ENCODE results near the gene SURF6.

DNA sequence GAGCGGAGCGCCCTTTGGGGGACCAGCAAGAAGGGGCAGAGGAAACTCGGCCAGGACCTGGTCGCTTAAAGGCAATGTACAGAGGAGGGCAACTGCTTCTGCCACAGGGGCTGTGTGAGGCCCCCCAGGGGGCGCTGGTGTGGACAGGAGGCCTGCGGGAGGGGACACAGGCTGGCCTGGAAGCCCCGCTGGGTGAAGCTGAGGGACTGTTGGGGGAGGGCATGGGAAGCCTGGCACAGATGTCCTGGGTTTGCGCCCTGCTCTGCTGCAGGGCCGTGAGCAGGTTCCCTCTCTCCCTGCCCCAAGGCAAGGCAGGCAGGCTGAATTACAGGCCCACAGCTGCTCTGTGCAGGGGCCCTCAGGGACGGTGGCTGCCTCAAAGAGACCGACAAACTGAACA lies 6.6 kb upstream of the SURF6 start:
- TF ChIP-seq FOXK2 (IDR thresholded peaks at IDR 0.05) (no peak), TARDBP (IDR thresholded peaks at IDR 0.05) (no peak), FOXM1 (IDR thresholded peaks at IDR 0.05; ENCODE audit: borderline replicate concordance) (no peak), SUZ12 (IDR thresholded peaks at IDR 0.05) (no peak), NFRKB (IDR thresholded peaks at IDR 0.05) (no peak), ARNT (IDR thresholded peaks at IDR 0.05) (no peak), L3MBTL2 (conservative IDR thresholded peaks at IDR 0.05) (no peak), SP1 (IDR thresholded peaks at IDR 0.05) (no peak), ZNF384 (IDR thresholded peaks at IDR 0.05) (no peak), FOXA1 (IDR thresholded peaks at IDR 0.05) (no peak), HDGF (IDR thresholded peaks at IDR 0.05; ENCODE audit: borderline replicate concordance) (no peak), LEF1 (IDR thresholded peaks at IDR 0.05; ENCODE audit: borderline replicate concordance) (no peak)

Data from HEK293T (cell line).